Measurements from ENCODE around the gene COL11A2.
A peak's percentile ranks its signal among the peaks of the same experiment; 100 is the strongest.

Gene COL11A2

DNA sequence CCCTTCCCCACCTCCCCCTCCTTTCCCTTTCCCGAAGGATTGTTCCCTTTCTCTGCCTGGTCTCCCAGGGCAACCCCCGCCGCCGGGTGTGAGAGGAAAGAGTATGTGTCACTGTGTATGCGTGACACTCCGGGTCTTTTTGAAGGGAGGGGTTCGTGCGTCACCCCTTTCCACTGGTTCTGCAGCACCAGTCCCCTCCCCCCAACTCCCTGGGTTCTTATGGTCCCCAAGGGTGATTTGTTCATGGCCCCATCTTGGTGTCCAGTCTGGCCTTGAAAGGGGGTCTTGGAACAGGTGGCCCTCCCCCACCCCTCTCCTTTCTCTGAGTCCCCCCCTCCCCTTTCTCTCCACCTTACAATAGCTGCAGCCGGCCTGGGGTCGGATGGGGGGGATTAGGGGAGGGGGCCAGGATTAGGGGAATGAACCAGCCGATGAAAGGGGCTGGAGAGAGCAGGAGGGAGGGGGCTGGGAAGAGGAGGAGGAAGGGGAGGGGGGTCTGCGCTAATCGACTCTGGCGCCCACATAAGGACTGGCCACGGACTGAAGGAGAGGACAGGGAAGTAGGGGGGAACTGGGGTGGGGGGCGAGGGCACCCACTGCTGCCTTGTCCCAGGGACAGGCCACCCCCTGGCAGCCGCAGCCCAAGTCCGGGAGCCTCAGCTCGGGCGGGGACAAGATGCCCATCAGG is 14.7 kb upstream of the COL11A2 start:
- DNase-seq (ENCODE audit: low read depth, low spot score): peak; percentile 34
- TF ChIP-seq, protein P1, sequence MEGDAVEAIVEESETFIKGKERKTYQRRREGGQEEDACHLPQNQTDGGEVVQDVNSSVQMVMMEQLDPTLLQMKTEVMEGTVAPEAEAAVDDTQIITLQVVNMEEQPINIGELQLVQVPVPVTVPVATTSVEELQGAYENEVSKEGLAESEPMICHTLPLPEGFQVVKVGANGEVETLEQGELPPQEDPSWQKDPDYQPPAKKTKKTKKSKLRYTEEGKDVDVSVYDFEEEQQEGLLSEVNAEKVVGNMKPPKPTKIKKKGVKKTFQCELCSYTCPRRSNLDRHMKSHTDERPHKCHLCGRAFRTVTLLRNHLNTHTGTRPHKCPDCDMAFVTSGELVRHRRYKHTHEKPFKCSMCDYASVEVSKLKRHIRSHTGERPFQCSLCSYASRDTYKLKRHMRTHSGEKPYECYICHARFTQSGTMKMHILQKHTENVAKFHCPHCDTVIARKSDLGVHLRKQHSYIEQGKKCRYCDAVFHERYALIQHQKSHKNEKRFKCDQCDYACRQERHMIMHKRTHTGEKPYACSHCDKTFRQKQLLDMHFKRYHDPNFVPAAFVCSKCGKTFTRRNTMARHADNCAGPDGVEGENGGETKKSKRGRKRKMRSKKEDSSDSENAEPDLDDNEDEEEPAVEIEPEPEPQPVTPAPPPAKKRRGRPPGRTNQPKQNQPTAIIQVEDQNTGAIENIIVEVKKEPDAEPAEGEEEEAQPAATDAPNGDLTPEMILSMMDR (IDR thresholded peaks at IDR 0.05; ENCODE audit: low read depth, low read length): no peak
- peak overlapping the region; percentile 89 for H3K4me3 ChIP-seq (ENCODE audit: low read depth, low read length)
- in situ Hi-C loops (cut with HindIII; ENCODE audit: low sequenced_read_pairs): no loop called here

DNA sequence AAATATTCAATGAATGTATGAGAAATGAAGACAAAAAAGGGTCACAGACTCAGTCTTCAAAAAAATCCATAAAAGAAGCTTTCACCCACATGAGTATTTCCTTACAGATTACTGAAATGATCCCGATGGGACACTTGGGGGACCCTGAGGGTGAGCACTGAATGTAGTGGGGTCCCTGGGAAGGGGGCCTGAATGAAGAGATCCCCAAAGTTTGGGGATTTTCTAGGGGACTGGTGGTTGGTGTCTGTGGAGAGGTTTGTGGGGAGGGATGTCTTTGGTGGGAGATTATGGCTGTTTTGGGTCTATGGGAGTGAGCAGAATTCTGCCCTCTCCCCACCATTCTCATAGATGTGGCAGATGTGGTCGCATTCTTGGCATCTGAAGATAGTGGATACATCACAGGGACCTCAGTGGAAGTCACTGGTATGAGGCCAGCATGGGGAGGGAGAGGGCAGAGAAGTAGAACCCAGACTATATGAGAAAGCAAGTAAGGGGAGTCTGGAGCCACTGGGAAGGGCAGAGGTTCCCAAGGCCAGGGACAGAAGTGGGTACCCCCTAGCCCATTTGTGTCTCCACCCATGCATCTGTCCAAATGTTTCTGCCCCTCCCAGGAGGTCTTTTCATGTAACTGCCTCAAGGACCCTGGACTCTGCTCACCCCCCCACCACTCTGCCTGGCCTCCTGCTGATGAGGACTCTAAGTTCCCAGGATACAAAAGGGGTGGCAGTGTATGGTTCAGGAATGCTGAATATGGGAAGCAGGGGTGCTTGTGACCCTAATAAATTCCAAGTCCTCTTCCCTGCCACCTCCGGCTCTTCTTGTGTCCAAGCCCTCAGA is 14.0 kb upstream of the COL11A2 start:
- in situ Hi-C loops (cut with HindIII; ENCODE audit: low sequenced_read_pairs): no loop called here
- no peak for DNase-seq (ENCODE audit: low read depth, low spot score)
- TF ChIP-seq, protein P1 (IDR thresholded peaks at IDR 0.05; ENCODE audit: low read depth, low read length): no peak
- H3K4me3 ChIP-seq (ENCODE audit: low read depth, low read length): no peak overlapping the region

DNA sequence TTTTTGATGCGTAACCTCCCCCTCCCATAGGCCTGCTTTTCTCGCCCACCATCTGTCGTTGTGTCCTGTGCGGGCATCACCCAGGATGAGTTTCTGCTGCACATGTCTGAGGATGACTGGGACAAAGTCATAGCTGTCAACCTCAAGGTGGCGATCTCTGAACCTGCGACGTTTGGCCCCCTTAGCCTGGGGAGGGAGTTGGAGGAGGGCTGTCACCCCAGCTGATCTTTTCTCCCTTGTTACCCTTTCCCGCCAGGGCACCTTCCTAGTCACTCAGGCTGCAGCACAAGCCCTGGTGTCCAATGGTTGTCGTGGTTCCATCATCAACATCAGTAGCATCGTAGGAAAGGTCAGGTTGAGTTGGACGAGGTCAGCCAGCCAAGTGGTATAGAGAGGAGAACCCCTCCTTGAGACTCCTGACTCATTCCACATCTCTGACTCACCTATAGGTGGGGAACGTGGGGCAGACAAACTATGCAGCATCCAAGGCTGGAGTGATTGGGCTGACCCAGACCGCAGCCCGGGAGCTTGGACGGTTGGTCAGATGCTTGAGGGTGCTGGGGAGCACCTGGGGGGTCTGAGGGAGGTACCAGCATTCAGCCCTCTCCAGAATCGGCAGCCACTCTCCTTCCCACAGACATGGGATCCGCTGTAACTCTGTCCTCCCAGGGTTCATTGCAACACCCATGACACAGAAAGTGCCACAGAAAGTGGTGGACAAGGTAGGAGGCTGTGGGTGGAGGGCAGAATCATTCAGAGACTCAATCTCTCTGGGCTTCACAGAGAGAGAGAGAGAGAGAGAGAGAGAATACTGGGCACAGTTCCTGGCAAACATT is 13.1 kb upstream of the COL11A2 start:
- in situ Hi-C loops (cut with HindIII; ENCODE audit: low sequenced_read_pairs): no loop called here
- DNase-seq (ENCODE audit: low read depth, low spot score): peak; percentile 44
- TF ChIP-seq, protein P1 (IDR thresholded peaks at IDR 0.05; ENCODE audit: low read depth, low read length): no peak
- H3K4me3 ChIP-seq (ENCODE audit: low read depth, low read length): peak overlapping the region; percentile 70

DNA sequence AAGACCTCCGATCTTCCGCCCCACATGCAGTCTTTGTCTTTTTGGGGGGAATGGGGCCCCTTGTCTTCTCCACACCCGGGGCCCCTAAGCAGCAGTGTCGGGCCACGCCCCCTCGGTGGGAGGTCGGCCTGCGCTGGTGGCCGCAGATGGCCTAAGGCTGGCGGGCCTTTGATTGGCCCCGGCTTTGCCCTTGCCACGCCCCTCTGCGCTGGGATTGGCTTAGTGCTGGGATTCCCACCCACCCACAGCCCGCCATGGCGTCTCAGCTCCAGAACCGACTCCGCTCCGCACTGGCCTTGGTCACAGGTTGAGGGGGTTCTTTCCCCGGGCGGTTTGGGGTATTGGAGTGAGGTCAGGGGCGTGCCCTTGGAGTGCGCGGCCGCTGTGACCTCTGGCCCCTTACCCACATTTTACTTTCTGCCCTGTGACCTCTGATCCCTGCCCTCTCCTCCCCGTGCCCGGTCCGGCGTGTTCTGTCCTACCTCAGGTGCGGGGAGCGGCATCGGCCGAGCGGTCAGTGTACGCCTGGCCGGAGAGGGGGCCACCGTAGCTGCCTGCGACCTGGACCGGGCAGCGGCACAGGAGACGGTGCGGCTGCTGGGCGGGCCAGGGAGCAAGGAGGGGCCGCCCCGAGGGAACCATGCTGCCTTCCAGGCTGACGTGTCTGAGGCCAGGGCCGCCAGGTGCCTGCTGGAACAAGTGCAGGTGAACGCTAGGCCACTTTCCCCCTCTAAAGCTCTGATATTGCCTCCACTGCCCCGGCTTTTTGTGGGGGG is 12.3 kb upstream of the COL11A2 start, which contains the start of gene HSD17B8:
TSS of gene HSD17B8 (plus strand) at position 241 of the 776 bp plus-strand sequence. CDS start at position 255, 14 bp downstream.
- peak within 1 kb of the TSS; percentile 70 for H3K4me3 ChIP-seq (ENCODE audit: low read depth, low read length)
- in situ Hi-C loops (cut with HindIII; ENCODE audit: low sequenced_read_pairs): no loop called here
- TF ChIP-seq, protein P1 (IDR thresholded peaks at IDR 0.05; ENCODE audit: low read depth, low read length): no peak
- peak; percentile 88 for DNase-seq (ENCODE audit: low read depth, low spot score)

DNA sequence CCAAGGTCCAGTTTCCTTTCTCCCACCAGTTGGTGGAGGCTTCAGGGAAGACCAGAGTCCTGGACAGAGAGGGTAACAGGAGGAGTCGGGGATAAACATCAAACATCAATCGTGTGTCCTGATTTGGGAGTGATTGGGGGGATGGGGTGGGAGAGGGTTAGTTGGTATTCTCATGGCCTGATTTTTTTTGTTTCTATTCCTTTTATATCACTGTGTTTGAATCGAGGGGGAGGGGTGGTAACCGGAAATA is 11.8 kb upstream of the COL11A2 start:
- in situ Hi-C loops (cut with HindIII; ENCODE audit: low sequenced_read_pairs): no loop called here
- H3K4me3 ChIP-seq (ENCODE audit: low read depth, low read length): peak overlapping the region; percentile 70
- no peak for DNase-seq (ENCODE audit: low read depth, low spot score)
- TF ChIP-seq, protein P1 (IDR thresholded peaks at IDR 0.05; ENCODE audit: low read depth, low read length): no peak
